Measurements from ENCODE around the gene SYNPO2.
"Not testable (repeated sequence)": the region's sequence is repeated elsewhere in the genome, so short reads cannot be mapped to it uniquely, and the experiment has no call there.

SYNPO2 gene

GRCh38 chr4:118888666-118889311 is at the start of gene SYNPO2:
Gene SYNPO2 (plus strand): TSS chr4:118888854. CDS start chr4:118889037, 183 bp downstream.
- DNase-seq = peak; percentile 4

GRCh38 chr4:118839221-118839927 is 49.3 kb upstream of the SYNPO2 start:
- no peak for DNase-seq

GRCh38 chr4:118842055-118842454 is 46.6 kb upstream of the SYNPO2 start:
- DNase-seq = no peak

GRCh38 chr4:118843237-118843636 is 45.4 kb upstream of the SYNPO2 start:
- DNase-seq = no peak

GRCh38 chr4:118845552-118846050 is 43.1 kb upstream of the SYNPO2 start:
- no peak for DNase-seq

GRCh38 chr4:118846979-118847378 is 41.7 kb upstream of the SYNPO2 start:
- DNase-seq = no peak

GRCh38 chr4:118848242-118848641 is 40.4 kb upstream of the SYNPO2 start:
- no peak for DNase-seq

GRCh38 chr4:118848901-118849300 is 39.8 kb upstream of the SYNPO2 start:
- DNase-seq = no peak

GRCh38 chr4:118849867-118850487 is 38.7 kb upstream of the SYNPO2 start:
- no peak for DNase-seq

- no peak for DNase-seq
These were observed 38.0 kb upstream of the SYNPO2 start for GRCh38 chr4:118850488-118851173.

GRCh38 chr4:118857760-118858159 is 30.9 kb upstream of the SYNPO2 start:
- DNase-seq = no peak

- no peak for DNase-seq
These were observed 29.9 kb upstream of the SYNPO2 start for GRCh38 chr4:118858779-118859178.

GRCh38 chr4:118865091-118865708 is 23.5 kb upstream of the SYNPO2 start:
- no peak for DNase-seq

- no peak for DNase-seq
These were observed 22.2 kb upstream of the SYNPO2 start for GRCh38 chr4:118866442-118866841.

- no peak for DNase-seq
These were observed 21.2 kb upstream of the SYNPO2 start for GRCh38 chr4:118867311-118868067.

- no peak for DNase-seq
These were observed 18.8 kb upstream of the SYNPO2 start for GRCh38 chr4:118869808-118870342.

GRCh38 chr4:118872181-118872580 is 16.5 kb upstream of the SYNPO2 start:
- no peak for DNase-seq

- DNase-seq = no peak
These were observed 10.9 kb upstream of the SYNPO2 start for GRCh38 chr4:118877797-118878196.

- not testable (repeated sequence) for DNase-seq
These were observed 10.1 kb upstream of the SYNPO2 start for GRCh38 chr4:118878507-118878906.

- no peak for DNase-seq
These were observed 9.2 kb upstream of the SYNPO2 start for GRCh38 chr4:118879409-118879808.

- DNase-seq = no peak
These were observed 7.0 kb upstream of the SYNPO2 start for GRCh38 chr4:118881512-118882146.

All from DMS79 (cell line).